Measurements from ENCODE around the gene USP53.

The USP53 gene

DNA sequence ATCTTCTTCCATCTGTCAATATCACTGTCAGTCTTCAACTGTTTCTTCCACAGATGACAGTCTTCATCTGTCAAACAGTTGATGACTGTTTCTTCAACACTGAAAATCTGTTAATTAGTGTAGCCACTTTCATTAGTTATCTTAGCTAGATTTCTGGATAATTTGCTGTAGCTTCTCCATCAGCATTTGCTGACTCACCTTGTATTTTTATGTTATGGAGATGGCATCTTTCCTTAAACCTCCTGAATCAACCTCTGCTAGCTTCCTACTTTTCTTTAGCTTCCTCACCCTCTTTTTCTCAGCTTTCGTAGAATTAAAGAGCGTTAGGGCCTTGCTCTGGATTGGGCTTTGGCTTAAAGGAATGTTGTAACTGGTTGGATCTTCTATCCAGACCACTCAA is 25.1 kb downstream of the USP53 start:
- TF ChIP-seq, protein P1, sequence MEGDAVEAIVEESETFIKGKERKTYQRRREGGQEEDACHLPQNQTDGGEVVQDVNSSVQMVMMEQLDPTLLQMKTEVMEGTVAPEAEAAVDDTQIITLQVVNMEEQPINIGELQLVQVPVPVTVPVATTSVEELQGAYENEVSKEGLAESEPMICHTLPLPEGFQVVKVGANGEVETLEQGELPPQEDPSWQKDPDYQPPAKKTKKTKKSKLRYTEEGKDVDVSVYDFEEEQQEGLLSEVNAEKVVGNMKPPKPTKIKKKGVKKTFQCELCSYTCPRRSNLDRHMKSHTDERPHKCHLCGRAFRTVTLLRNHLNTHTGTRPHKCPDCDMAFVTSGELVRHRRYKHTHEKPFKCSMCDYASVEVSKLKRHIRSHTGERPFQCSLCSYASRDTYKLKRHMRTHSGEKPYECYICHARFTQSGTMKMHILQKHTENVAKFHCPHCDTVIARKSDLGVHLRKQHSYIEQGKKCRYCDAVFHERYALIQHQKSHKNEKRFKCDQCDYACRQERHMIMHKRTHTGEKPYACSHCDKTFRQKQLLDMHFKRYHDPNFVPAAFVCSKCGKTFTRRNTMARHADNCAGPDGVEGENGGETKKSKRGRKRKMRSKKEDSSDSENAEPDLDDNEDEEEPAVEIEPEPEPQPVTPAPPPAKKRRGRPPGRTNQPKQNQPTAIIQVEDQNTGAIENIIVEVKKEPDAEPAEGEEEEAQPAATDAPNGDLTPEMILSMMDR (IDR thresholded peaks at IDR 0.05; ENCODE audit: insufficient read depth, low read length, missing control alignments) = no peak
- no peak overlapping the region for H3K4me3 ChIP-seq (ENCODE audit: low read depth, low read length)
- POLR2A ChIA-PET = no interaction called here
- no peak for DNase-seq (ENCODE audit: low read depth, low spot score)
- CTCF ChIA-PET = interaction anchor here (1.4 kb wide), 1 partner anchor 195 kb away, joined by 3 read pairs; no protein-coding TSS in a partner anchor

DNA sequence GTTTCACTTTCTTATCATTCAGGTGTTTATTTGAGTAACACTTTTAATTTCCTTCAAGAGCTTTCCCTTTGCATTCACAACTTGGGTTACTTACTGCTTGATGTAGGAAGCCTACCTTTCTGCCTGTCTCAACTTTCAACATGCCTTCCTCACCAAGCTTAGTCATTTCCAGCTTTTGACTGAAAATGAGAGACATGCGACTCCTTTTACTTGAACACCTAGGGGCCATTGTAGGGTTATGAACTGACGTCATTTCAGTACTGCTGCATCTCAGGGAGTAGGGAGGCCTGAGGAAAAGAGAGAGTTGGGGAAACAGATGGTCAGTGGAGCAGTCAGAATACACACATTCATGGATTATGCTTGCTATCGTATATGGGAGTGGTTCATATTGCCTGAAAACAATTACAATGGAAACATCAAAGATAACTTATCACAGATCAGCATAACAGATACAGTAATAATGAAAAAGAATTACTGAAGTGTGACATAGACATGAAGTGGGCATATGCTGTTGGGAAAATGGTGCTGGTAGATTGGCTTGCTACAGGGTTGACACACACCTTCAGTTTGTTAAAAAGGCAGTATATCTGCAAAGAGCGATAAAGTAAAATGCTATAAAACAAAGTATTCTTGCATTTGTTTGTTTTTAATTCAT is 25.7 kb downstream of the USP53 start:
- H3K4me3 ChIP-seq (ENCODE audit: low read depth, low read length) = no peak overlapping the region
- ChIA-PET CTCF (interaction anchor here (1.4 kb wide), 1 partner anchor 196 kb away, joined by 3 read pairs; no protein-coding TSS in a partner anchor), POLR2A (no interaction called here)
- no peak for DNase-seq (ENCODE audit: low read depth, low spot score)
- TF ChIP-seq, protein P1 (IDR thresholded peaks at IDR 0.05; ENCODE audit: insufficient read depth, low read length, missing control alignments) = no peak

DNA sequence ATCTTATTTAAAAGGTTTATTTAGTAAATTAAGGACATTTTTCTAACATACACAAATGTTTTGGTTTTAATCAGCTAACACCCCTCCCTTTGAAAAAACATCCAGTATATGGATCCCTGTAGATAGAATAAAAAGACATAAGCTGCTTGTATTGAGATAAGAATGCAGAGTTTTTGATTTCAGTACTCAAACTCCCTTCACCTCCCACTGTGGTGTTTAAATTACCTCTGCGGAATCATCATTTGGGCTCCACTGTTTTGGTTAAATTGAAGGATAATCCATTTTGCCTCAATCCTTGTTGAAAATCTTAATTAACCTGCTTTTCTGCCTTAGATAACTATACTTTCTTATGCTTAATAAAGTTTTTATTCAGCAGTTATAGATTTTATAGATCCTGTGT is 27.6 kb downstream of the USP53 start:
- no peak overlapping the region for H3K4me3 ChIP-seq (ENCODE audit: low read depth, low read length)
- DNase-seq (ENCODE audit: low read depth, low spot score) = no peak
- ChIA-PET POLR2A (no interaction called here), CTCF (interaction anchor here (1.2 kb wide), 1 partner anchor 44 kb away, joined by 3 read pairs; no protein-coding TSS in a partner anchor)
- TF ChIP-seq, protein P1 (IDR thresholded peaks at IDR 0.05; ENCODE audit: insufficient read depth, low read length, missing control alignments) = no peak

DNA sequence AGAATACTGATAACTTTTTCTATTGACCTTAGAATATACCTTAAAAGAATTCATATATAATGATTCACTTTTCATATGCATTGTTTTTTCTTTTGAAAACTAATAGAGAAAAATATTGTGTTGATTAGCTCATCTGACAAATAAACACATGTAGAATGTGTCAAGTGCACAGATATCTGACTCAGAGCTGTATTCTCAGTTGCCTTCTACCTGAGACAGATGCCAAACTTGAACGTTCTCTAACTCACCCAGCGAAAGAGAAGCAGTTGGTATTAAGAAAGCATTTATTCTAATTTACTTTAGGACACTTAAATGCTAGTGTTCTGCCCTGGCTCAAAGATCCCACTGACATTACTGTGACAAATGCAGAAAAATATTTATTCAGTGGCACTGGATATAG is 28.1 kb downstream of the USP53 start:
- H3K4me3 ChIP-seq (ENCODE audit: low read depth, low read length) = no peak overlapping the region
- DNase-seq (ENCODE audit: low read depth, low spot score) = no peak
- POLR2A ChIA-PET = no interaction called here
- TF ChIP-seq, protein P1 (IDR thresholded peaks at IDR 0.05; ENCODE audit: insufficient read depth, low read length, missing control alignments) = no peak
- CTCF ChIA-PET = interaction anchor here (1.2 kb wide), 1 partner anchor 43 kb away, joined by 3 read pairs; no protein-coding TSS in a partner anchor

DNA sequence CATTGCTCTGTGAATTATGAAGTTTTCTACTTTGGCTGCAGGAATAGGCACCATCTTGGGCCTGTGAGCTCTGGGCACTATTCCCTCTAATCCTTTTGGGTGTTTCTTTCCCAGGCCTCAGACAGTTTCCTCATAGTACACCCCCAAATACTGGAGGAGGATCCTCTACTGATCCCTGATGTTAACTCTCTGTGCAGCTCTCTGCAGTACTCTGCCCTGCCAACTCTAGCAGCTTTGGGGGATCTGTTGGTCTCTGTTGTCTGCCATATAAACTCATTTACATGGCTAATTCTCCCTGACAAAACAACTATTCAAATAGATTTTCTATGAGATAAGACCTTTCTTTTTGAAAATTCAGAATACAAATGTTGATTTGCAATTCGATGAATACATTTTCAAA is 29.9 kb downstream of the USP53 start:
- TF ChIP-seq, protein P1 (IDR thresholded peaks at IDR 0.05; ENCODE audit: insufficient read depth, low read length, missing control alignments) = no peak
- CTCF ChIA-PET = interaction anchor here (1.1 to 1.8 kb wide), 2 partner anchors 44 to 200 kb away, joined by 3 to 4 read pairs; no protein-coding TSS in a partner anchor

DNA sequence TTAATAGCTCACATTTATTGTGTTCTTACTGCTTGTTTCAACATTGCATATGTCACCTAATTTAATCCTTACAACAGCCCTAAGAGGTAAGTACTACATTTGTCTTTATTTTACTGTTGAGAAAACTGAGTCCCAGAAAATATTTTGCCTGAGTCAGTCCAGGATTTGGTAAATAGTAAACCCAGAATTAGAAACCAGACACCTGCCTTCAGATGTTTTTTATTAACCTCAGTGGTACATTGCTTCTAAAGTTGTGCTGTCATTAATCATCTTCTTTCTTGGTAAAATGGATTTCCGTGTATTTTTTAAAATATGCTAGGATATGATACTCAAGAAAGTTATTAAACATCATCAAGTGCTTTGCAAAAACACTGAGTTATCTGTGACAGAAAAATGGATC is 31.4 kb downstream of the USP53 start:
- DNase-seq (ENCODE audit: low read depth, low spot score) = no peak
- TF ChIP-seq, protein P1 (IDR thresholded peaks at IDR 0.05; ENCODE audit: insufficient read depth, low read length, missing control alignments) = no peak
- POLR2A ChIA-PET = no interaction called here
- no peak overlapping the region for H3K4me3 ChIP-seq (ENCODE audit: low read depth, low read length)
- CTCF ChIA-PET = interaction anchor here (1.1 to 1.8 kb wide), 2 partner anchors 43 to 201 kb away, joined by 3 to 4 read pairs; no protein-coding TSS in a partner anchor

More for the DNA sequence above, 29.9 kb downstream of the USP53 start:
- no peak overlapping the region for H3K4me3 ChIP-seq (ENCODE audit: low read depth, low read length)
- DNase-seq (ENCODE audit: low read depth, low spot score) = no peak
- POLR2A ChIA-PET = no interaction called here

Measured in AG04449 (cell line).